CD4-positive, alpha-beta T cell (primary cell): ENCODE measurements around the gene GART. TPM values are rescaled to one million over a fixed set of nuclear protein-coding genes. Genes with fewer than 3 reads are reported as not detected.

ENCODE experiments used
- ATAC-seq: fragments of 200-7000 bp; cut with Tn5 transposase; one replicate; pipeline ENCODE4 v1.10.0; 2022; ENCODE audit warnings: mild to moderate bottlenecking; ENCODE audit not compliant: poor library complexity
- CTCF ChIA-PET: fragments of 350-600 bp; sonication (Branson Sonifier 250); formaldehyde crosslinking; loops from one replicate; lab custom pipeline; 2021; ENCODE audit warnings: antibody characterized with exemption, inconsistent platforms; lab: Charles Lee
- POLR2A ChIA-PET: fragments of 350-600 bp; sonication (Branson Sonifier 250); formaldehyde crosslinking; loops from one replicate; lab custom pipeline; 2021; ENCODE audit warnings: antibody characterized with exemption, inconsistent platforms; lab: Charles Lee
- DNase-seq, 14 experiments: peaks; one replicate each; pipeline ENCODE4 v3.0.0-alpha.2; 2013 to 2020; ENCODE audit warnings: mixed read lengths in 2 of 14
- H3K27ac ChIP-seq, 2 donors: one replicate each; pipeline versions ENCODE4 v1.5.1 to v1.7.0; 2013; ENCODE audit warnings: low read length in 2 of 2, low read depth in 1 of 2, mild to moderate bottlenecking in 1 of 2
- H3K27me3 ChIP-seq, 2 experiments: 1 replicate in 1 of 2; 2 replicates in 1 of 2; pipeline versions ENCODE4 v1.6.1 to v1.7.0; 2013; ENCODE audit warnings: low read length in 2 of 2, control low read depth in 1 of 2, mild to moderate bottlenecking in 1 of 2, moderate library complexity in 1 of 2; ENCODE audit not compliant: insufficient read depth in 2 of 2, control insufficient read depth in 1 of 2
- H3K36me3 ChIP-seq: one replicate; pipeline ENCODE4 v1.6.1; 2013; ENCODE audit warnings: low read length, control low read depth; ENCODE audit not compliant: insufficient read depth
- H3K4me1 ChIP-seq: one replicate; pipeline ENCODE4 v1.6.1; 2013; ENCODE audit warnings: low read length, control low read depth; ENCODE audit not compliant: insufficient read depth
- H3K4me3 ChIP-seq: one replicate; pipeline ENCODE4 v1.5.1; 2013; ENCODE audit warnings: mild to moderate bottlenecking, low read length, moderate library complexity
- H3K9me3 ChIP-seq, 2 experiments: 1 replicate in 1 of 2; 2 replicates in 1 of 2; pipeline versions ENCODE4 v1.6.1 to v1.7.0; 2013; ENCODE audit warnings: low read length in 2 of 2, mild to moderate bottlenecking in 2 of 2, control low read depth in 1 of 2, moderate library complexity in 1 of 2; ENCODE audit not compliant: control insufficient read depth in 1 of 2, insufficient read depth in 1 of 2
- H3K27ac Mint-ChIP-seq: one replicate; pipeline ENCODE4 v1.8.0; 2020; ENCODE audit warnings: mixed read lengths
- H3K27me3 Mint-ChIP-seq: one replicate; pipeline ENCODE4 v1.8.0; 2021; ENCODE audit warnings: mixed read lengths
- H3K36me3 Mint-ChIP-seq: one replicate; pipeline ENCODE4 v1.8.0; 2021; ENCODE audit warnings: low read depth, mixed read lengths
- H3K4me1 Mint-ChIP-seq: one replicate; pipeline ENCODE4 v1.8.0; 2021; ENCODE audit warnings: low read depth, mixed read lengths
- H3K4me3 Mint-ChIP-seq: one replicate; pipeline ENCODE4 v1.8.0; 2020; ENCODE audit warnings: mild to moderate bottlenecking, mixed read lengths
- H3K9me3 Mint-ChIP-seq: one replicate; pipeline ENCODE4 v1.8.0; 2020; ENCODE audit warnings: mixed read lengths
- intact Hi-C, 2 experiments: fragments of 100-400 bp; cut with DNase I in 1 of 2; cut with micrococcal nuclease in 1 of 2; formaldehyde crosslinking; loops; one replicate each; pipeline versions ENCODE4 v1.15.1 to v1.9.0; 2023 to 2025; cut with DNase I, micrococcal nuclease
- total RNA-seq, 174 experiments: library from RNA in 2 of 174; stranded (reverse) in 2 of 174; gene quantifications; one replicate each; pipeline ENCODE4 v1.2.3 and lab custom pipeline; 2021 to 2026
- TF ChIP-seq, protein P1 (sequence below): fragments of 200-600 bp; IDR thresholded peaks from one replicate; pipeline ENCODE4 v1.8.0; 2022; ENCODE audit warnings: antibody characterized with exemption, mild to moderate bottlenecking

The GART gene
- total RNA-seq, 2 experiments from 2014 or later: 21.8 to 25.5 TPM

DNA sequence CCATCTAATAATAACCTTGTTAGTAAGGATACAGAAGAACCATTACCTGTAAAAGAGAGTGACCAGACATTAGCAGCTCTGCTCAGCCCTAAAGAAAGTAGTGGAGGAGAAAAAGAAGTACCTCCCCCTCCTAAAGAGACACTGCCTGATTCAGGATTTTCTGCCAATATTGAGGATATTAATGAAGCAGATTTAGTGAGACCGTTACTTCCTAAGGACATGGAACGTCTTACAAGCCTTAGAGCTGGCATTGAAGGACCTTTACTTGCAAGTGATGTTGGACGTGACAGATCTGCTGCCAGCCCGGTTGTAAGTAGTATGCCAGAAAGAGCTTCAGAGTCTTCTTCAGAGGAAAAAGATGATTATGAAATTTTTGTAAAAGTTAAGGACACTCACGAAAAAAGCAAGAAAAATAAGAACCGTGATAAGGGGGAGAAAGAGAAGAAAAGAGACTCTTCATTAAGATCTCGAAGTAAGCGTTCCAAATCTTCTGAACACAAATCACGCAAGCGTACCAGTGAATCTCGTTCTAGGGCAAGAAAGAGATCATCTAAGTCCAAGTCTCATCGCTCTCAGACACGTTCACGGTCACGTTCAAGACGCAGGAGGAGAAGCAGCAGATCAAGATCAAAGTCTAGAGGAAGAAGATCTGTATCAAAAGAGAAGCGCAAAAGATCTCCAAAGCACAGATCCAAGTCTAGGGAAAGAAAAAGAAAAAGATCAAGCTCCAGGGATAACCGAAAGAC, 12.5 kb upstream of the GART start:
- Histone ChIP-seq H3K27me3 (no peaks in the 10 kb centered on the region), H3K9me3 (no peaks in the 10 kb centered on the region), H3K36me3 (peaks cover 97% of the 10 kb centered on the region), H3K4me3 (no peak overlapping the region), H3K27ac (no peak overlapping the region), H3K4me1 (peaks cover 13% of the 10 kb centered on the region)
- Mint-ChIP-seq H3K27ac (peak overlapping the region; percentile 58), H3K4me3 (peak overlapping the region; percentile 54), H3K4me1 (peaks cover 66% of the 10 kb centered on the region), H3K9me3 (no peaks in the 10 kb centered on the region), H3K36me3 (peaks cover 96% of the 10 kb centered on the region), H3K27me3 (no peaks in the 10 kb centered on the region)
- no peak for ATAC-seq
- no peak for DNase-seq
- CTCF ChIA-PET: no interaction called here
- TF ChIP-seq, protein P1, sequence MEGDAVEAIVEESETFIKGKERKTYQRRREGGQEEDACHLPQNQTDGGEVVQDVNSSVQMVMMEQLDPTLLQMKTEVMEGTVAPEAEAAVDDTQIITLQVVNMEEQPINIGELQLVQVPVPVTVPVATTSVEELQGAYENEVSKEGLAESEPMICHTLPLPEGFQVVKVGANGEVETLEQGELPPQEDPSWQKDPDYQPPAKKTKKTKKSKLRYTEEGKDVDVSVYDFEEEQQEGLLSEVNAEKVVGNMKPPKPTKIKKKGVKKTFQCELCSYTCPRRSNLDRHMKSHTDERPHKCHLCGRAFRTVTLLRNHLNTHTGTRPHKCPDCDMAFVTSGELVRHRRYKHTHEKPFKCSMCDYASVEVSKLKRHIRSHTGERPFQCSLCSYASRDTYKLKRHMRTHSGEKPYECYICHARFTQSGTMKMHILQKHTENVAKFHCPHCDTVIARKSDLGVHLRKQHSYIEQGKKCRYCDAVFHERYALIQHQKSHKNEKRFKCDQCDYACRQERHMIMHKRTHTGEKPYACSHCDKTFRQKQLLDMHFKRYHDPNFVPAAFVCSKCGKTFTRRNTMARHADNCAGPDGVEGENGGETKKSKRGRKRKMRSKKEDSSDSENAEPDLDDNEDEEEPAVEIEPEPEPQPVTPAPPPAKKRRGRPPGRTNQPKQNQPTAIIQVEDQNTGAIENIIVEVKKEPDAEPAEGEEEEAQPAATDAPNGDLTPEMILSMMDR: no peak
- POLR2A ChIA-PET: interaction anchor here (0.8 to 5.1 kb wide), 3 partner anchors 12 to 37 kb away, joined by 3 to 29 read pairs (median 3); partner anchors contain the start of genes GART and SON
- intact Hi-C loops: no loop called here

DNA sequence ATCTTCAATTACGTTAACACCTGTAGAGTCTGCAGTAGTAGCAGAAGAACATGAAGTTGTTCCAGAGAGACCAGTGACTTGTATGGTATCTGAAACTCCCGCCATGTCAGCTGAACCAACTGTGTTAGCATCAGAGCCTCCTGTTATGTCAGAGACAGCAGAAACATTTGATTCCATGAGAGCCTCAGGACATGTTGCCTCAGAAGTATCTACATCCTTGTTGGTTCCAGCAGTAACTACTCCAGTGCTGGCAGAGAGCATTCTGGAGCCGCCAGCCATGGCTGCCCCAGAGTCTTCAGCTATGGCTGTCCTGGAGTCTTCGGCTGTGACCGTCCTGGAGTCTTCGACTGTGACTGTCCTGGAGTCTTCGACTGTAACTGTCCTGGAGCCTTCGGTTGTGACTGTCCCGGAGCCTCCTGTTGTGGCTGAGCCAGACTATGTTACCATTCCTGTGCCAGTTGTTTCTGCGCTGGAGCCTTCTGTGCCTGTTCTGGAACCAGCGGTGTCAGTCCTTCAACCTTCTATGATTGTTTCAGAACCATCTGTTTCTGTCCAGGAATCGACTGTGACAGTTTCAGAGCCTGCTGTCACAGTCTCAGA, 11.2 kb upstream of the GART start:
- no peak for ATAC-seq
- ChIA-PET CTCF (no interaction called here), POLR2A (no interaction called here)
- Histone ChIP-seq H3K9me3 (no peaks in the 10 kb centered on the region), H3K27ac (no peak overlapping the region), H3K4me1 (peaks cover 13% of the 10 kb centered on the region), H3K4me3 (no peak overlapping the region), H3K36me3 (peaks cover 96% of the 10 kb centered on the region), H3K27me3 (no peaks in the 10 kb centered on the region)
- no peak overlapping the region for H3K4me3 Mint-ChIP-seq
- peaks cover 66% of the 10 kb centered on the region for H3K4me1 Mint-ChIP-seq
- intact Hi-C loops: no loop called here
- H3K27me3 Mint-ChIP-seq: no peaks in the 10 kb centered on the region
- peak overlapping the region; percentile 51 for H3K27ac Mint-ChIP-seq
- H3K36me3 Mint-ChIP-seq: peaks cover 96% of the 10 kb centered on the region
- no peak for DNase-seq
- TF ChIP-seq, protein P1: no peak
- no peaks in the 10 kb centered on the region for H3K9me3 Mint-ChIP-seq

DNA sequence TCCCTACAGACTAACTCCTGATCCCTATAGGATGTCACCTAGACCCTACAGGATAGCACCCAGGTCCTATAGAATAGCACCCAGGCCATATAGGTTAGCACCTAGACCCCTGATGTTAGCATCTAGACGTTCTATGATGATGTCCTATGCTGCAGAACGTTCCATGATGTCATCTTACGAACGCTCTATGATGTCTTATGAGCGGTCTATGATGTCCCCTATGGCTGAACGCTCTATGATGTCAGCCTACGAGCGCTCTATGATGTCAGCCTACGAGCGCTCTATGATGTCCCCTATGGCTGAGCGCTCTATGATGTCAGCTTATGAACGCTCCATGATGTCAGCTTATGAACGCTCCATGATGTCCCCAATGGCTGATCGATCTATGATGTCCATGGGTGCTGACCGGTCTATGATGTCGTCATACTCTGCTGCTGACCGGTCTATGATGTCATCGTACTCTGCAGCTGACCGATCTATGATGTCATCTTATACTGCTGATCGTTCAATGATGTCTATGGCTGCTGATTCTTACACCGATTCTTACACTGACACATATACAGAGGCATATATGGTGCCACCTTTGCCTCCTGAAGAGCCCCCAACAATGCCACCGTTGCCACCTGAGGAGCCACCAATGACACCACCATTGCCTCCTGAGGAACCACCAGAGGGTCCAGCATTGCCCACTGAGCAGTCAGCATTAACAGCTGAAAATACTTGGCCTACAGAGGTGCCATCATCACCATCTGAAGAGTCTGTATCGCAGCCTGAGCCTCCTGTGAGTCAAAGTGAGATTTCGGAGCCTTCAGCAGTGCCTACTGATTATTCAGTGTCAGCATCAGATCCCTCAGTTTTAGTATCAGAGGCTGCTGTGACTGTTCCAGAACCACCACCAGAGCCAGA, 10.4 kb upstream of the GART start:
- H3K4me3 Mint-ChIP-seq: peak overlapping the region; percentile 20
- Histone ChIP-seq H3K27me3 (no peaks in the 10 kb centered on the region), H3K36me3 (peaks cover 94% of the 10 kb centered on the region), H3K4me1 (peaks cover 12% of the 10 kb centered on the region), H3K27ac (no peak overlapping the region), H3K9me3 (no peaks in the 10 kb centered on the region), H3K4me3 (no peak overlapping the region)
- ChIA-PET POLR2A (interaction anchor here (1.6 kb wide), 1 partner anchor 10 kb away, joined by 17 read pairs; the partner anchor contains the start of genes GART and SON), CTCF (interaction anchor here (0.6 to 1.3 kb wide), 2 partner anchors 20 to 53 kb away, joined by 3 to 6 read pairs; no protein-coding TSS in a partner anchor)
- H3K4me1 Mint-ChIP-seq: peaks cover 60% of the 10 kb centered on the region
- intact Hi-C loops: no loop called here
- peaks cover 96% of the 10 kb centered on the region for H3K36me3 Mint-ChIP-seq
- TF ChIP-seq, protein P1: no peak
- DNase-seq: no peak
- no peaks in the 10 kb centered on the region for H3K9me3 Mint-ChIP-seq
- no peaks in the 10 kb centered on the region for H3K27me3 Mint-ChIP-seq
- peak; percentile 28 for ATAC-seq
- H3K27ac Mint-ChIP-seq: peak overlapping the region; percentile 51
